Activated T-cell treated with anti-CD3 and anti-CD28 coated beads, Interleukin-2, amount 50 U/mL, for 1 hour (primary cell): ENCODE results near the gene DSCAML1.

Source experiments
- DNase-seq: peaks from one replicate; pipeline ENCODE4 v3.0.0-alpha.2; 2020

Gene DSCAML1

DNA sequence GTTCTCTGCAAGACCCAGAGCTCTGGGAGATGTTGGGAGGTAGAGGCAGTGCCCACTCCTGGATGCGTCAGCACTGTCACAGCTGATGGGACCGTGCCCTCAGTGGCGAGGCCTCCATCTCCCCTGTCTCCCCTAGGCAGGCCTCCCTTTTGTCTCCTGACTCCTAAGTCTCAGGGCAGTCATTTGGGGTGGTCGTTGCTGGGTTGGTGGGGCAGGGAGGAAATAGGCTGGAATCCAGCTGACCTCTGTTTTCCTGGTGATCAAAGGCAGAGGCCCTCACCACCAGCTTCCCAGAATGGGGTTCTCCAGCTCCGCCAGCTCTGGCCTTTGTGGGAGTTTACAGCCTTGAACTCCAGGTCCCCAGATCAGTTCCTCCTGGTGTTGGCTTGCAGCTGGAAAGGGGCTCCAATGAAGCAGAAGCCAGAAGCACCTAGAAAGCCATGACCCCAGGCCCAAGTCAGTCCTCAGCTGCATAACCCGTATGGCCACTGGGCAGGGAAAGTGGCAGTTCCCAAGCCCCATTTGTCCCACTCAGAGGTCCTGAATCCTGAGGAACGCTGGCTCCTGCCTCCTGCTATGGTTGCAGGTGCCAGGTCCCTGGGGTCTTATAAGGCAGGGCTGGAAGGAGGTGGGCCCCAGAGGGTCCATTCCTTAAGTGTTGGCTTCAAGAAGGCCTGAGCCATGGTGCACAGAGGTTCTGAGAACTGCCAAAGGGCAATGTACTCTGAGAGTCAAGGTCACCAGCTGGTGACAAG, 34.8 kb upstream of the DSCAML1 start:
- no peak for DNase-seq

DNA sequence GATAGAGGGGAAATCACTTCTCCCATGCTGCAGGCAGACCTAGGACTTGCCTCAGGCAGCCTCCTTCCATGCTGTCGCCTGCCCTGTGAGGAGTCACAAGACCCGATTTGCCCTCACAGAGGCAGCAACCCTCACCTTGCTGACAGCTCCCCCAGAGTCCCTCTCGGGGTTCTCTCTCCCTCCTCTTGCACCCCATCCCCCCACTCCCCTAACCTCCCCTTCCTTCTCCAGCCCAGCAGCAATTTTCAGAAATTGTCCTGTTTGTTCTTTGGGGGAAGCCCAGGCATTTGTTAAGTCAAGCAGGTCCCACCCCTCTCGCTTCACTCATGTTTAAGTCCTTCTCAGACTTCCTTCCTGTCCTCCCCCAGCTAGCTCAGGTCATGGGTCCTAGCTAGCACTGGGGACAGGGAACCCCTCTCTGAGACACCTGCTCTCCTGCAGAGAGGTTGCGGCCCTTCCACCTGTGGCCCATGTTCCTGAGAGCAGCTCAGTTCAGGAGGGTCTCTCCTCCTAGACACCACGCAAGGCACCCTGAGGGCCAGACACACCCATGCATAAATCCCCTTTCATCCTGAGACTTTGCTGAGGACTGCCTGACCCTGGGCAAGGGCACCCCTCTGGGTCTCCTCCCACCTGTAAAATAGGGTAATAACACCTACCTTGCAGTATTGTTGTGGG, 33.8 kb upstream of the DSCAML1 start:
- no peak for DNase-seq

DNA sequence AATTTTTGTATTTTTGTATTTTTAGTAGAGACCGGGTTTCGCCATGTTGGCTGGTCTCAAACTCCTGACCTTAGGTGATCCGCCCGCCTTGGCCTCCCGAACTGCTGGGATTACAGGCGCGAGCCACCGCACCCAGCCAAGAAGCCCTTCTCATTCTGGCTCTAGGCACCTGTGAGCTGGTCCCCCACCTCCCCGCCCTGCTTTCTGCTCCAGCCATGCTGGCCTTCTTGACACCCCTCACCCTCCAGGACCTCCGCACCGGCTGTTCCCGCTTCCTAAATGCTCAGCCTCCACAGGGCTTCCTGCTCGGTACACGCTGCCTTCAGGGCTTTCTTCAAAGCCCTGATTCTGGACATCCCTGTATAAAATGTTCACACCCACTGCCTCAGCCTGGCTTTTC, 33.1 kb upstream of the DSCAML1 start:
- DNase-seq = no peak

DNA sequence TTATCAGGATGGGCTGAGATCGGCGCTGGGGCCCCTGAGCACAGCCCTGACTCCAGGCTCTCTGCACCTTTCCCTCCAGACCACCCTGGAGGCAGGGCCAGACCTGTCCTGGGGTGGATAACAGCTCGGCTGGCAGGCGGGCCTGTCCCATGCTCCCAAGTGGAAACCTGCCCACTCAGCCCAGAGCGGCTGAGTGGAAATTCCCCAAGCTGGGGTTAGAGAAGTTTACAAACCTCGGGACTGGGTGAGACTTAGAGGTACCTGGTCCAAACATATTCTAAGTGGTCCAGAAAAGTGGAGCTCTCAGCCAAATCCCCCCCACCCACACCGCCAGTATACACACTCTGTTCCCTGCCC, 32.3 kb upstream of the DSCAML1 start:
- DNase-seq = no peak

DNA sequence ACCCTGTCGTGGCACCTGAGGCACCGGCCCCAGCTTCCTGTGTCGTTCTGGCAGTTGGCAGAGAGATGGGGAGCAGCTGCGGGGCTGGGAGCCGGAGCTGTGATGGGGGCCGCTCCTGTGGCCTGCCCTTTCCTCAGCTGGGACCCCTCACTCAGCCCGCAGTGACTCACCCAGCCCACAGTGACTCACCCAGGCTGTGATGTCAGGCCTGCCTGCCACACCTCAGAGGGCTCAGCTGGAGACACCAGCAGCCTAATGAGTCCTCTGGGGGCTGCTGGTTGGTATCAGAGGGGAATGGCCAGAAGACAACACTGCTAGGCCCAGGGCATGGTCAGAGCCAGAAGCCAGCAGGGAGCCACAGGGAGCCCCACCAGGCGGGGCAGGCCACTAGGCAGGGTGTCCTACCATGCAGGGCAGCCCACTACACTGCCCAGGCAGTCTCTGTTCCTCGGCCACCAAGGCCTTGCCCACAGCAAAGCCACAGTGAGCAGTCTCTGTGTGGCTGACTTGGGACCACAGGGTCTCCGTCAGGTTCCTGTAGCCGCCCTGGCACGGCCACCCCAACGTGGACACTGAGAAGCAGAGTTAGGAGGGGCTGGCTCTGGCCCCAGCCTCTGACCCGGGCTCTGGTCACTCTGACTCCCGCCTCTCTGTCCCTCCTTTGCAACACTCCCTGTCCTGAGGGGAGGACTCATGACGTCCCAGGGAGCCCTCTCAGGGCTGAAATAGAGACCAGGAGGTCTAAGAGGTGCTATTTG, 31.8 kb upstream of the DSCAML1 start:
- DNase-seq = peak; percentile 88

DNA sequence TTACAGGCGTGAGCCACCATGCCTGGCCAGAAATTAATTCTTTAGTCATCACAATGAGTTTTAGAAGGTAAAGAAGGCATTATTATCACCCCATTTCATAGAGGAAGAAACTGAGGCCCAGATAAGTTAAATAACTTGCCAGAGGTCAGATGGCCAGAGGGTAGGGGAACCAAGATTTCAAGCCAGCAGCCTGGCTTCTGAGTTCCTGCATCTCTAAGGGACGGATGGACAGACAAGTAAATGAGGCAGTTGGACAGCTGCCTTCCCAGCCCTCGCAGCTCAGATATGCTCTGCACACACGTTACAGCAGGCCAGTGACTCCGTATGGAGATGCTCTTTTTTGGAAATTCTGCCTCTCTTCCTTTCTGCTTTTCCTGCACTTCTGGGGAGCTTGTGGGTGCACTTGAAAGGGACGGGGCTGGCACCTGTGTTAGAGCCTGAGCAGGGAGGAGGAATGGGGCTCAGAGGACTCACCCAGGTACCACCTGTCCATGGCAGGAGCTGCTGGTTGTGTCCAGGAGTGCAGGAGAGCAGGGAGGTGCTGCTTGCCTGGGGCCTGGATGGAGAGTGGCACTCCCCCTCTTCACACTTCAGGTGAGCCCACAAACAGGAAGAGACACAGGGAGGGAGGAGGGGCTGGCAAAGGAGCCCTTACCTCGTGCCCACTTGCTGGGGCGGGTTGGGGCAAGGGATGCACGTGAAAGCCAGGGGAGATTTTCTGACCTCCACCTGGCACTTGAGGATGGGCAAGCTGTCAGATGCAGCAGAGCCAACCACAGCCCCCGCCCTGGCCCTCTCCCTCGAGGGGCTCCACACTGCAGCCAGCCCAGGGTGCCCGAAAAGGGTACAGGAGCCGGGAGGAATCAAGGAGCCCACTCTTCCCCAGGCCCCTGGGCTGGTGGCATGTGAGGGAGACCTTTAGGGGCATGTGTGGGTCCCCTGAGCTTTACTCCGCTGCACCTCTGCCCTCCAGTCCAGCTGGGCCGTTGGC, 30.8 kb upstream of the DSCAML1 start:
- peak; percentile 37 for DNase-seq

DNA sequence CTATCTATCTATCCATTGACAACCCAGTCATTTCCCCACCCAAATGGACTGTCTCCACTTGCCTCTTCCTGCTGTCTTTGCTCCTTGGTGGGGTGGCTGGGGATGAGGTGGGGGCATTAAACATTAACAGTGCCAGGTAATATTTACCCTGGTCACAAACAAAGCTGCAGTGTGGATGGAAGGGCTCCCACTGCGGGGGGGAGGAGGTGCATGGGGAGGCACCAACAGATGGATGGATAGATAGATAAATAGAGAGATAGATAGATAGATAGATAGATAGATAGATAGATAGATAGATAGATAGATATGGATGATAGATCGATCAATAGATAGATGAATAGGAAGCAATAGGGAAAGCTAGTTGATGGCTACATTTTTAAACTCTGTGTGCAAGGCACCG, 29.8 kb upstream of the DSCAML1 start:
- no peak for DNase-seq

DNA sequence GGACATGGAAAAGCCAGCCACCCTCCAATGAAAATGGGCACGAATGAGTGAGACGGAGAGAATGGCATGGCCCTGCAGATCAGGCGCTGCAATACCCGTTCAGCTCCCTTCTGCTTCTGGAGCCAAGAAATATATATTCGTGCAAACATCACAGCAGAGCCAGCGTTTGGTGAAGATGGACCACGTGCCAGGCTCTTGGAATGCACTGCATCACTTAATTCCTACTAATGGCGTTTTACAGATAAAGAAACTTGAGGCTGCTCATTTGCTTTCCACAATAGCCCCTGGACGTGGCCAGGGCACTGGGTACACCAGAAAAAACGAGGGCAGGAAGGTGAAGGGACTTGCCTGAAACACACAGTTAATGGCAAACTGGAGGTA, 29.2 kb upstream of the DSCAML1 start:
- no peak for DNase-seq

DNA sequence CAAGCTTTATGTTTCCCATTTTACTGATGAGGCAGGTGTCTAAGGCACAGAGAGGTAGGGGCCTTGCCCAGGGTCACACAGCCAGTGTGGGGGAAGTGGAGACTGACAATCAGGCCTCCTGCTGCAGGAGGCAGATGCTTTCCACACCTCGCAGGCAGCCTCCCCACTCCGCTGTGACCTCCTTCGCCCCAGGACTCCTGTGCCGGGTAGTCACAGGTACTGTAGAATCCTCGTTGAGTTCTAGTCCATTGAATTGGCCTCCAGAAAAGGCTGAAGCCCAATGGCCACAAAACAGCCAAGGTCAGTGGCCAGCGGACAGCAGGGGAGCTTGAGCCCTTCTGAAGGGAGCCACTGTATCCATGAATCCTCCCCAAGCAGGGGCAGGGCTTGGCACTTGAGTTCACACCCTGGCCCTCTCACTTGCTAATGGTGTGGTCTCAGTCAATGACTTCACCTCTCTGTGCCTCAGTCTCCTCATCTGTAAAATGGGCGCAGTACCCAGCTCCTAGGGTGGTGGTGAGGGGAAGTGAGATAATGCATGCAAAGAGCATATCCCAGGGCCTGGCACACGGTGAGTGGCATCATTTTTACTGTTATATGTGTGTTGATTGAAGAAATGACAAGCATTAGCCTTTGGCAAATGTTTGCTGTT, 28.6 kb upstream of the DSCAML1 start:
- no peak for DNase-seq

DNA sequence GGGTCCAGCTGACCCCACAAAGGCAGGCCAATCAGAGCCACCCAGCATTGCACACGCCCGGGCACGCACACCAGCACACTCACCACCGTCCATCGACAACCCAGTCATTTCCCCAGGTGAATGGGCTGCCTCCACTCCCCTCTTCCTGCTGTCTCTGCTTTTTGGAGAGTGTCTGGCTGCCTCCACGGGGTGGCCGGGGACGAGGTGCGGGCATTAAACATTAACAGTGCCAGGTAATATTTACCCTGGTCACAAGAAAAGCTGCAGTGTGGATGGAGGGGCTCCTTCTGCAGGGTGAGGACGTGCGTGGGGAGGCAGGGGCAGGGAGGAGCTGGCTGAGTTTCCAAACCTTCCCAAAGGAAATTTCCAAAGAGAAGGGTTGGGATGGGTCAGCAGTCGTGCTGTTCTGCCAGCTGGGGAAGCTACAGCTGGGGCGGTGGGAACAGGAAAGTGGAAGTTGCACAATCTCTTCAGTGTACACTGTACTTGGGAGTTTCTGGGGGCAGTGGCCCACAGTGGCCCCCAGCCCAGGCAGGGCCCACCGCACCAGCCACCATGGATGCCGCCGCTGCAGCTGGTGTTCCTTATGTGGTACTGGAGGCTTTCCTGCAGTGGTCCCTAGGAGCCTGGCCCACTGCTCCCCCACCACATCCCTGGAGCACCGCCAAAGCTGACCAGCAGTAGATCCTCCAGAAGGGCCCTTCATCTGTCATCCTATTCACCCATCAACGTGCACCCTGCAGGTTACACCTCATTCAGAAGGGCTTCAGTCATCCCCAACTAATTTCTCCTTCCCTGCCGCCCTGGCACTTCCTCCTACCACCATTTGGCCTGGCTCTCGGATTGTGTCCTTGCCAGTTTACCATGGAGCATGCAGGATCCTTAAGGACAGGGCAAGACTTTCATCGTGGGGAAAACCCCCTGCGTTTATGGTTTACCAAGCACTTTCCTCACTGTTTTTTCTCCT, 27.8 kb upstream of the DSCAML1 start, which contains the start of gene FXYD2:
Gene FXYD2, minus strand, starts transcription at position 174 of the 967 bp plus-strand sequence. Its CDS starts 66 bp downstream, at position 108.
- DNase-seq = no peak

DNA sequence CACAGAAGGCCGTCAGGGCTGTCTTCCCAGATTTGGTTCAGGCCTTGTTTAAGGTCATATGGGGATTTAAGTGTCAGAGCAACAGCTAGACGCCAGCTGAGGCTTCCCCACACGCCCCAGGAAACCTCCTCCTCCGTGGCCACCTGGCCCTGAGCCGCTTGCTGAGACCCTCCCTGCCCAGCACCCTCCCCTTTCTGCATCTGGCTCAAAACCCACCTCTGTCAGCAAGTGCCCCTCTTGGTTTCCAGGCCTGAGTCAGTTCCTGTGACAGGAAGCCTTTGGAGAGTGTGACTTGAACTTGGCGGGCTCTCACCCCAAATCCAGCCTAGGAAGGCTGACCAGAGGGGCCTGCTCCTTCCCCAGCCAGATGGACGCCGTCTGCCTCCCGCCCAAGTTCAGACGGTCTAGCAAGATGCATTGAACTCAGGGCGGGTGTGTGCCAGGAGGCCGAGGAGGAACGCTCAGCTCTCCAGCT, 27.0 kb upstream of the DSCAML1 start:
- DNase-seq = peak; percentile 34

DNA sequence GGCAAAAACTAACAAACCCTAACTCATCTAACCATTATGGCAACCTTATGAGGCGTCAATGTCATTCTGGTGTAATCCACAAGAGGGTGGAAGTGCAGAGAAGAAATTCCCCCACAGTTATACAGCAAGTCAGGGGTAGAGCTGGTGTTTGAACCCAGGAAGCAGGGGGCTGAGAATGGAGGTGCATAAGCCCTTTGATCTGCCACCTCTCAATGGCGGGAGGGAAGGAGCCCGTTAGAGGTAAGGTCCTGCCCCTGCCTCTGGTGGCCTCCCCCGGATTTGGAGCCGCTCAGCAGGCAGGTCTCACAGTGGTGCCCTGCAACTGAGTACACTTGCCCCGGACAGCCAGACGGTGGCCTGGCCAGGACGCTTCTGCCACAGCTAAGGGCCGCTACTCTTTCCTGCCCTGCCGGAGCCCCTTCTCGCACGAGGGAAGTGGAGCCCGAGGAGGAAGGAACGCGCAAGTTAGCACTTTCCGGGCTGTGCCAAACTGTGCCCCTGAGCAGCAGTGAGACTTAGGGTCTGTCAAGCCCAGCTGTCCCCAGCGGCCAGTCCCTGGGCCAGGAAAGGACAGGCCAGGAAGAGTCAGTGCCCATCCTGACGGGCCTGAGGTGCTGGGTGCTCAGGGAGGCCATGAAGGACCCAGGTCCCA, 26.4 kb upstream of the DSCAML1 start:
- peak; percentile 48 for DNase-seq

DNA sequence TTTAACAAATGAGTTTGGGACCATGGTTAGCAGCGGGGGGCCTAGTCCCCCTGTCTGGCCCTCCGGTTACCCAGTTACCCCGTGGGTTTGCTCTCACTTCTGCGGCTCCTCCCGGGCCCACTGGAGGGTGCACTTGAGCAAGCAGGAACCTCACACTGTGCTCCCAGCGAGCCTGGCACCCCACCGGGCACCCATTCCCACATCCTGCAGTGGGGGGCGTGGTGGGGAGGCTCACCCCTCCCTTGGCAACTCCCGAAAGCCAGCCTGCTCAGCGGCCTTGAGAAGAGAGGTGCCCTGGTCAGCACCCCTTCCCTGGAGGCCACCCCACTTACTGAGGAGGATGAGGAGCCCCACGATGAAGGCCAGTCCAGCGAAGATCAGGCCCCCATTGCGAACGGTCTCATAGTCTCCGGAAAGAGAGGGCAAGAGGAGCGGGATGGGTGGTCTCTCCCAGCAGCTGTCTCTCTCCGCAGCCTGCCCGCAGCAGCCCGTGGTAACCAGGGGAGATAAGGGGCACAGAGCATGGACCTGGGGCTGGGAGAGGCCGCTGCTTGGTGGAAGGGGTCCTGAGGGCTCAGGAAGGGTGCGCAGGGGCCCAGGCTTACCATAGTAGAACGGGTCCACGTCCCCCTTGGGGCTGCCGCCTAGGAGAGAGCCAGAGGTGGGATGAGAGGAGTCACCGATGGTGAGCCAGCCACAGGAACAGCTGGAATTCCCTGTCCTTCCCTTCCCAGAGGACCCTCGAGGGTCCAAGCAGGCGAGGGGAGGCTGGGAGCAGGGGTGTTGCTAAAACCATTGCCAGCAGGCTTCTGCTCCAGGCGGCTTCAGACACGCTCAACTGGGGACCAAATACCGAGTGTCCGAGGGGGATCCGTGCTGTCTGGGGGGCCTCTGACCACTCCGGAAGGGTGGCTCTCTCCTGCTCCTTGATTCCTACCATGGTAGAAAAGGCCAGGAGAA, 25.3 kb upstream of the DSCAML1 start:
- peak; percentile 64 for DNase-seq

DNA sequence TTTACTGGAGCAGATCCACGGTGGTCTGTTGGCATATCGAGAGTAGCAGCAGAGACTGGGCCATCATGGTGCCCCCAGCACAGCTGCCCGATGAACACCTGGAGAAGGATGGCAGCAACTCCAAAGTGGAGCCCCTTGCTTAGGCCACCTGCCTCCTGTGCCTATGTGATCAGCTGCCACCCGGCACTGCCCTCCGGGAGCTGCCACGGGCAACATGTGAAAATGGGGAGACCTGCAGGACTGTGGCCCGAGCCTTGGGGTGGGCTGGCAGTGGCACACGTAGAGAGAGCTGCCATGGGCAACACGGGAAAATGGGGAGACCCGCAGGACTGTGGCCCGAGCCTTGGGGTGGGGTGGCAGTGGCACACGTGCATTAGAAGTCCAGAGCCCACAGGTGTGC, 24.4 kb upstream of the DSCAML1 start:
- no peak for DNase-seq

DNA sequence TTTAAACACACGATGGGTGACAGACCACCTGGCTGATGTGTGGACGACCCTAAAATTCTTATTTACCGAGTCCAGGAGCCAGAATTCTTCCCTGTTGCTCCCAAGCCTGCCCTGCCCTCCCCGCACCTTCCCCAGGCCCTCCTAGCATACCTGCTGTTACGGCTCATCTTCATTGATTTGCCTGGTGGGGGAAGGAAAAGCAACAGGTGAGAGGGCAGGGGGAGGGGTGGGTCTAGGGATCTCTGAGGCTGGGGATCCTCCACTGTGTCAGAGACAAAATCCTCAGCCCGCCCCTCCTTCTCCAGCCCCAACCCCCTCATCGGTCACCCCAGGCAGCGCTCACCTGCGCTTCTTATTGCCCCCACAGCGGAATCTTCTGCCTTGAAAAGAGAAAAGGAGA, 23.5 kb upstream of the DSCAML1 start:
- DNase-seq = no peak

DNA sequence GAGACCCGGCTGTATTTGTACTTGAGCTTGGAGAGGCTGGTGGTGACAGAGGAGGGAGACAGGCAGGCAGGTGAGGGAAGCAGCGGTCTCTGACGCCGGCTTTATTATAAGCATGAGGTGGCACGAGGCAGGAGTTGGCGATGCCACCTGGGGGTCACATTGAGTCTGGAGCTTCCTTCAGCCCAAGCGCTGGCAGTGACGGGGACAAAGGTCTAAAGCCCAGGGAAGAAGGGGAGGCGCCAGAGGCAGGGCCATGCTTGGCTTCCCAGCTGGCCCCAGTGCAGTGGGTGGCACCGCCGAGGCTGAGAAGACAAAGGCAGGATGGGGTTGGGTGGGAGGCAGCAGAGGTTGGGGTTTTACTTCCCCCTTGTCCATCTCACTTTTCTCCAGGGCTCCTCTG, 23.1 kb upstream of the DSCAML1 start:
- DNase-seq = no peak

DNA sequence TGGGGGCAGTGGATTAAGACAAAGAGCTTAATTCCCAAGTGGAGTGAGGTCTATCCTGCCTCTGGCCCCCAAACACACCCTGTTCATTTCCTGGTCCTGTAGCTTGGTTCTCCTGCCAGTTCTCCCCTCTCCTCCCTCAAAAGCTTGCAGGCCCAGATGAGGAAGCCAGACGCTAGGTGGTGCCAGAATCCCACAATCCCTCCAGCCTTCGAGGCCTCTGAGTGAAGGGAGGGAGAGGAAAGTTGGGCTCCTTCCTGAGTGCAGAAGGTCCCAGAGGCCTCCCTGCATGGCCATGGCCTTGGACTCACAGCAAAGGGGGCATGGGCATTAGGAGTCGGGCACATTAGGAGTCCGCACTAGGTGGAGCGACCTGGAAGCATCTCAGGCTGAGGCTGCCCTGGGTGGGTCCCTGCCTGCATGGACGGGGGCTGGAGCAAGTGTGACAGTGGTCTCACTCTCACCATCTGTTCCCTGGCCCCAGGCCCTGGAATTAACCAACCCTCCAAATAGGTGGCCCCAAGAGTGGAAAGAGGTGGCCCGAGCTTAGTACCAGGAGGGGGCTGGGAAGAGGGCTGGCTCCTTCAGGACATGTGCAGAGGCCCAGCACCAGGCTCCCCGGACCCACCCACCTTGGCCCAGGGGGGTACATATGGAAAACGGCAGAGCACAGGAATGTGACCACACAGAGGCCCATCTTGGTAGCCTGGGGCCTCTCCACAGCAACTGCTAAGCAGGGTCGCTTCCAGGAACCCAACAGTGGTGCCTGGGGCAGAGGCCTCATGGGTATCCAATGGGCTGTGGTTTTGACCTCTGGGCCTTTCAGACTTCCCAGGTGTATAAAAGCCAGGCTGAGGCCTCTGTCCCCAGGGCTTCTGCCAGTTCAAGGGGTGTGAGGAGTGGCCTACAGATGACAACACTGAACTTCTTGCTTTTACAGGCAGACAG, 22.4 kb upstream of the DSCAML1 start:
- DNase-seq = no peak
